ENCODE data around the gene ZFP36L1. TPM values are rescaled to one million over a fixed set of nuclear protein-coding genes. Genes with fewer than 3 reads are reported as not detected.

ZFP36L1 gene
- total RNA-seq, 4 donors from 2014 or later, result 125 to 253 (median 196) TPM

DNA sequence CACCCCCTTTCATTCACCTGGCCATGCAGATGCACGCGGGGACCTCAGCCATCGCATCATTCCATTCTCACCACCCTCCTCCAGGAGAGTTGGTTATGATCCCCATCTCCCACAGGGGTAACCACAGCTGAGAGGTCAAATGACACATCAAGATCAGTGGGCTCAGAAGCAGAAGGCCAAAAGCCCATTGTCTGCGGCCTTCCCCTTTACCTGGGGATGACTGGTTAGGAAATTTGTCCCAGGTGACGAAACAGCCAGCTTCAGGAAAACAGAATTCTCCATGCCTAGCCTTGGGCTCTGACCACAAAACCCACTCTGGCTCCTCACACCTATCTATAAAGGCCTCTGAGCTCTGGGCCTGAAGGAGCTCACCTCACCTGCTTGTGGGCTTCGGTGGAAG lies 36.1 kb downstream of the ZFP36L1 start:
- TF ChIP-seq, protein P1, sequence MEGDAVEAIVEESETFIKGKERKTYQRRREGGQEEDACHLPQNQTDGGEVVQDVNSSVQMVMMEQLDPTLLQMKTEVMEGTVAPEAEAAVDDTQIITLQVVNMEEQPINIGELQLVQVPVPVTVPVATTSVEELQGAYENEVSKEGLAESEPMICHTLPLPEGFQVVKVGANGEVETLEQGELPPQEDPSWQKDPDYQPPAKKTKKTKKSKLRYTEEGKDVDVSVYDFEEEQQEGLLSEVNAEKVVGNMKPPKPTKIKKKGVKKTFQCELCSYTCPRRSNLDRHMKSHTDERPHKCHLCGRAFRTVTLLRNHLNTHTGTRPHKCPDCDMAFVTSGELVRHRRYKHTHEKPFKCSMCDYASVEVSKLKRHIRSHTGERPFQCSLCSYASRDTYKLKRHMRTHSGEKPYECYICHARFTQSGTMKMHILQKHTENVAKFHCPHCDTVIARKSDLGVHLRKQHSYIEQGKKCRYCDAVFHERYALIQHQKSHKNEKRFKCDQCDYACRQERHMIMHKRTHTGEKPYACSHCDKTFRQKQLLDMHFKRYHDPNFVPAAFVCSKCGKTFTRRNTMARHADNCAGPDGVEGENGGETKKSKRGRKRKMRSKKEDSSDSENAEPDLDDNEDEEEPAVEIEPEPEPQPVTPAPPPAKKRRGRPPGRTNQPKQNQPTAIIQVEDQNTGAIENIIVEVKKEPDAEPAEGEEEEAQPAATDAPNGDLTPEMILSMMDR (IDR thresholded peaks at IDR 0.05; ENCODE audit: low read depth), result no peak

DNA sequence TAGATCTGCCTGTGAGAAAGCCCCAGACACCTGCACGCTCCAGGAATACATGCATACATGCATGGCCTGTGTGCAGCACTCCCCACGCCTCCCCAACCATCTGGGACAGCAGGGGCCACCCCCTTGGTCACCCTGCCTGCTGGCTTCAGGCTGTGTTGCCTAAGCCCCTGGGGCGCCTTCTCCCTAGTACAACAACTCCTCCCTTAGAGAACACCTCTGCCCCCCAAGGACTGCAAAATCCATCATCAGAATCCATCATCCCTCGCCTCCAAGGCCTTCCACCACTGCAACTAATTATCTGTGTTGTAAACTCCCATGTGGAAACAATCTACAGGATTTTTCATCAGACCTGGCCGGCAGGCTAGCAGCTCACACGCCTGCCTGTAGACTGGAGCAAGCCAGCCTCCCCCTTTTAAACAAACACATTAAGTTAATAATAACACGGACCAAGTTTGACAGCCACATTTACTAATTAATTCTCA lies 36.8 kb downstream of the ZFP36L1 start:
- TF ChIP-seq, protein P1 (IDR thresholded peaks at IDR 0.05; ENCODE audit: low read depth), result no peak

DNA sequence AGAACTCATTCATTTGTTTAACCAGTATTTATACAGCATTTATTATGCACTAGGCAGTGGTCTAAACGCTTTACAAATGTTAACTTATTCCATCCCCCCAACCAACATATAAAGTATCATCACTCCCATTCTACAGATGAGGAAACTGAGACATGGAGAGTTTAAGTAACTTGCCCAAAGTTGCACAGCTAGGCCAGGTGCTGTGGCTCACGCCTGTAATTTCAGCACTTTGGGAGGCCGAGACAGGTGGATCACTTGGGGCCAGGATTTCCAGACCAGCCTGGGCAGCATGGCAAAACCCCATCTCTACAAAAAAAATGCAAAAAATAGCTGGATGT lies 37.9 kb downstream of the ZFP36L1 start:
- TF ChIP-seq, protein P1 (IDR thresholded peaks at IDR 0.05; ENCODE audit: low read depth), result no peak

DNA sequence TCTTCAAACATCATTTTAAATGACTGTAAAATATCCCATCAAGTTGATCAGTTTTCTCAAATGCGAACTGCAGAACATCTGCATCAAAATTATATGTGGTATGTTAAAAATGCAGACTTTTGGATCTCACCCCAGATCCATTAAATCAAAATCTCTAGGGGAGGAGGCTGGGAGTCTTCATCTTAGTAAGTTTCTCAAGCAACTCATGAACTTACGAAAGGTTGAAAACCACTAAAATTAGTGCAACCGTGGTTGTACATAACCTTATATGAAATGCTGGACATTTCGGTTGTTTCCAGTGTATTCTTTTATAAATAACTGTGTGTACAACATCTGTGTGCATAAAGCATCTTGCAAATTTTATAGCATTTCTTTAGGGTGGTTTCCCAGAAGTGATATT lies 39.2 kb downstream of the ZFP36L1 start:
- TF ChIP-seq, protein P1 (IDR thresholded peaks at IDR 0.05; ENCODE audit: low read depth), result no peak

DNA sequence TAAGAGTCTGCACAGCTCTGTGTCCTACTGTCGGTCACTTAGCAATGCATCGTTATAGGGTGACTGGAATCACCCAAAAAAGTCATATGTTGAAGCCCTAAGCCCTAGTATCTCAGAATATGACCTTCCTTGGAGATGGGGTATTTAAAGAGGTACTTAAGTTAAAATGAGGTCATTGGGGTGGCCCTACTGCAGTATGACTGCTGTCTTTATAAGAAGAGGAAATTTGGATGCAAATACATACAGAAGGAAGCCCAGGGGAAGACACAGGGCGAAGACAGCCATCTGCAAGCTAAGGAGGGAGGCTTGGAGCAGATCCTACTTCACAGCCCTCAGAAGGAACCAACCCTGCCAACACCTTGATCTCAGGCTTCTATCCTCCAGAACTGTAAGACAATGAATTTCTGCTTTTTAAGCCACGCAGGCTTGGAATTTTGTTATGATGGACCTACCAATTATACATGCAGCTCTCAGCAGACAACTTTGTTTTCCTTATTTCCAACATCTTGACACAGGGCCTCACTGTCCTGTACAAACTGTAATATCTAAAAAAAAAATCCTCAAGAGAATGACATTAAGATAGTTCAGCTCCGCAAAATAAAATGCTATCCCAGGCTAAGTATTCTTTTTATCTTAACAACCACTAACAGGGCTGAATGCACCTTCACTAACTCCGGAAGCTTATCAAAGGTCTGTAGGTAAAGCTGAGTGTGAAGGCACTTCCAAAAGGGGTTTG lies 40.4 kb downstream of the ZFP36L1 start:
- TF ChIP-seq, protein P1 (IDR thresholded peaks at IDR 0.05; ENCODE audit: low read depth), result no peak

DNA sequence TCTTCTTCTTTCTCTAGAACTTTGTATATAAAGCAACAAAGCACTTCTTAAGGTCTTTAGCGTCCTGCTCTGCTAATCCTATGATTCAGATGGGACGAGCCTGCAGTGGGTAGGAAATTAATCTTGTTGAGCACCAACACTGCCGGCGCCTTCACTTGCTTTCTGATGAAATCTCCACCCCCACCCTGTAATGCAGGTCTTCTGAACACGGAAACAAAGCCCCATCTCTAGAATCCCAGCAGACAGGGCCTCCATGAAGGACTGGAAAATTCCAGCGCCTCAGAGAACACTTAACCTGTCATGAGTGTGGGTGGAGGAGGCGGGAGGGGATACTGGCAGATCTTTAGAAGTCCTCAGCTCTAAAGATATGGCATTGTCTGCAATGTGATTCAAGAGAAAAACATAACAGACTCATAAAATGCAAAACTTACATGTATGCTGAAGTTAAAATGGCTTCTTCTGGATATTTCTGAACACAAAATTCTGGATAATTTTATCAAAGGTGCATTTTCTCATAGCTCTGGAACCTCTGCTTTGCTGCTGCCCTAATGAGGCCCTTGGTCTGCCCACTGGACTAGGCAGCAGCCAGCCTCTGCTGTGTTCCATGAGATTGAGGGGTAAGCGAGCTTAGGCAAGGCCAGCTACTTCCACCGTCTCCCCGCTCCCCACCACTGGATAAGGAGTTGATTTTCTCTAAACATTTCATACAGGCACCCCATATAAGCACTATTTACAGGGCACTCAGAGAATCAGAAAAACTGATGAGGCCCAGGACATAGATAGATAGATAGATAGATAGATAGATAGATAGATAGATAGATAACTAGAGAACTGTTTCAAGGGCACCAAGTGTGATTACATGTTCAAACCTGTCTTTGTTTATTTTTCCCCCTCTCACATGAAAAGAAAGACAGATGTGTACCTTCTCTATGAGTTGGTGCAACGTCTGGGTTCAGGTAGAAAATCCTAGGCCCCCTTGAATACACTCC lies 43.1 kb downstream of the ZFP36L1 start:
- TF ChIP-seq, protein P1 (IDR thresholded peaks at IDR 0.05; ENCODE audit: low read depth), result no peak

DNA sequence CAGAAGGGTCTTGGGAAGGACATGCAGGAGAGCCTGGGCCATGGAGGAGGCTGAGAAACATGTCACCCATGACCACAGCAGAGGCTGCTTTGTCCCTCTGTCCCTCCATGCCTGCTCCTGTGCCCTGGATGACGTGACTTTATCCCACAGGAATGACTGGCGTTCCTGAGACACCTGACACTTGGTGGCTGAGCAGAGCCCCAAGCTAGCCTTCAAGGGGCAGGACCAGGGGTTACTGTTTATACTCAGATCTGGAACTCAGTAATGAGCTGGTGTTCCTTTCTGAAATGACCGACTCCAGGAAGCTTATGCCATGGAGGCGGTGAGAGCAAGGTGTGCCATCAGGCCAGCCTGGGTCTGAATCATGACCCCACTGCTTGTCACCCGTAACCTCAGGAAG lies 44.2 kb downstream of the ZFP36L1 start:
- TF ChIP-seq, protein P1 (IDR thresholded peaks at IDR 0.05; ENCODE audit: low read depth), result no peak

Measured in subcutaneous adipose tissue (tissue), 4 donors.